SK-N-MC (cell line): Measurements from ENCODE around the gene SLIT2.

Experiments used
- EZH2 ChIP-seq: fragments of 200-600 bp; sonication (generic); IDR thresholded peaks from one replicate; pipeline ENCODE4 v1.6.1; 2017; ENCODE audit warnings: antibody characterized with exemption
- POLR2AphosphoS5 ChIP-seq: IDR thresholded peaks from 2 replicates; pipeline ENCODE4 v1.6.1; 2012; ENCODE audit warnings: mild to moderate bottlenecking, low read depth, low read length, borderline replicate concordance

DNA sequence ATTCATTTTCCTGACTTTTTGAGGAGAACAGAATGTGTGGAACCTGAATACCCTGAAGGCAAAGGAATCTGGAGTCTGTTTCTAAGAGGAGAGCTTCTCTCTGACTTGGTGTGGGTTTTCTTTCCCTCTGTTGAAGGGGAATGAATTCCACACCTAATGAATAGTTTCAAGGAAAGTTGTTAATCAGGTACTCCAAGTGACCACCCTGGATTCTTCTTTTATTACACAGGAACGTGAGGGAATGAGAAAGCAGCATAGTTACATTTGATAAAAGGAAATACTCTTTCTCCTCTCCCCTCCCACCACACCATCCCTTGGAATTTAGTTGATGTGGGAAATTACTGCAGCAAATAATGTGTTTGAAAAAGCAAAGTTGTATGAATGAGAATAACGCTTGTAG lies 29.7 kb downstream of the SLIT2 start:
- TF ChIP-seq EZH2 = no peak
- no peak for TF ChIP-seq POLR2AphosphoS5
